ENCODE measurements around the gene NUP210.

DNA sequence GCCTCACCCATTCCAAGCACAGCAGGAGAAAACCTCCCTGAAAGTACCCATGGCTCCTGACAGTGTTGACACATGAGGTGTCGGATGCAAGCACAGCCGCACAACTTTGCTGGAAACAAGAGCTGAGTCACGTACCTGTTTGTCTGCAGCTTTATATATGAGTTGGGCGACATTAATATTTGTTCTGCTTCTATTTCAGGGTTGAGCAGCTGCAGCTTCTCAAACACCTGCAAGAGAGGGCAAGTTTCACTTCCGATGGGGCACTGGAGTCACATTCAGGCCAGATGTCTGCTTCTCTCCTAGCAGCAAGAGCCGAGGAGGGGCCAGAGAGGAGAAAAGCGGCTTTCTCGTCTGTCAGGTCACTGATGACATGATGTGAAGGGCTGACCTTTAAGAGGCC, 88.0 kb downstream of the NUP210 start:
- TF ChIP-seq, protein P1, sequence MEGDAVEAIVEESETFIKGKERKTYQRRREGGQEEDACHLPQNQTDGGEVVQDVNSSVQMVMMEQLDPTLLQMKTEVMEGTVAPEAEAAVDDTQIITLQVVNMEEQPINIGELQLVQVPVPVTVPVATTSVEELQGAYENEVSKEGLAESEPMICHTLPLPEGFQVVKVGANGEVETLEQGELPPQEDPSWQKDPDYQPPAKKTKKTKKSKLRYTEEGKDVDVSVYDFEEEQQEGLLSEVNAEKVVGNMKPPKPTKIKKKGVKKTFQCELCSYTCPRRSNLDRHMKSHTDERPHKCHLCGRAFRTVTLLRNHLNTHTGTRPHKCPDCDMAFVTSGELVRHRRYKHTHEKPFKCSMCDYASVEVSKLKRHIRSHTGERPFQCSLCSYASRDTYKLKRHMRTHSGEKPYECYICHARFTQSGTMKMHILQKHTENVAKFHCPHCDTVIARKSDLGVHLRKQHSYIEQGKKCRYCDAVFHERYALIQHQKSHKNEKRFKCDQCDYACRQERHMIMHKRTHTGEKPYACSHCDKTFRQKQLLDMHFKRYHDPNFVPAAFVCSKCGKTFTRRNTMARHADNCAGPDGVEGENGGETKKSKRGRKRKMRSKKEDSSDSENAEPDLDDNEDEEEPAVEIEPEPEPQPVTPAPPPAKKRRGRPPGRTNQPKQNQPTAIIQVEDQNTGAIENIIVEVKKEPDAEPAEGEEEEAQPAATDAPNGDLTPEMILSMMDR (IDR thresholded peaks at IDR 0.05), result no peak
- no peak for TF ChIP-seq POLR2A (IDR thresholded peaks at IDR 0.05)

Data from thyroid gland (tissue), 4 donors.